Activated B cell treated with CpG ODN at 0.5 μM for 24 hours (primary cell): ENCODE results near the gene CXCL5. TPM values are rescaled to one million over a fixed set of nuclear protein-coding genes. Genes with fewer than 3 reads are reported as not detected.

ENCODE experiments used
- ATAC-seq: fragments of 200-7000 bp; cut with Tn5 transposase; one replicate; pipeline ENCODE4 v1.10.0; 2021; ENCODE audit warnings: low read depth, mild to moderate bottlenecking, moderate library complexity
- CTCF ChIA-PET: fragments of 350-600 bp; sonication (Branson Sonifier 250); formaldehyde crosslinking; loops from one replicate; lab custom pipeline; 2021; ENCODE audit warnings: antibody characterized with exemption; lab: Charles Lee
- POLR2A ChIA-PET: fragments of 350-600 bp; sonication (Branson Sonifier 250); formaldehyde crosslinking; loops from one replicate; lab custom pipeline; 2021; ENCODE audit warnings: antibody characterized with exemption; lab: Charles Lee
- DNase-seq: peaks from one replicate; pipeline ENCODE4 v3.0.0; 2022
- H3K27ac Mint-ChIP-seq: one replicate; pipeline ENCODE4 v1.8.0; 2020; ENCODE audit warnings: mixed read lengths
- H3K27me3 Mint-ChIP-seq: one replicate; pipeline ENCODE4 v1.8.0; 2021; ENCODE audit warnings: mixed read lengths
- H3K36me3 Mint-ChIP-seq: one replicate; pipeline ENCODE4 v1.8.0; 2021; ENCODE audit warnings: low read depth, mixed read lengths
- H3K4me1 Mint-ChIP-seq: one replicate; pipeline ENCODE4 v1.8.0; 2021; ENCODE audit warnings: mixed read lengths
- H3K4me3 Mint-ChIP-seq: one replicate; pipeline ENCODE4 v1.8.0; 2020; ENCODE audit warnings: mild to moderate bottlenecking, mixed read lengths
- H3K9me3 Mint-ChIP-seq: one replicate; pipeline ENCODE4 v1.8.0; 2020; ENCODE audit warnings: mixed read lengths
- CTCF ChIP-seq: fragments of 200-600 bp; IDR thresholded peaks from one replicate; pipeline ENCODE4 v1.8.0; 2022; ENCODE audit warnings: antibody characterized with exemption, mild to moderate bottlenecking
- intact Hi-C: fragments of 100-400 bp; cut with micrococcal nuclease; formaldehyde crosslinking; loops from one replicate; pipeline ENCODE4 v1.15.1; 2024
- total RNA-seq: library from RNA; stranded (reverse); gene quantifications from 2 replicates; pipeline ENCODE4 v1.2.3, GENCODE V29; 2022

CXCL5 gene
- total RNA-seq, 1 donor from 2014 or later: not detected

GRCh38 chr4:74042681-74043080 lies 44.2 kb upstream of the CXCL5 start:
- Mint-ChIP-seq H3K27me3 (peaks cover 32% of the 10 kb centered on the region), H3K4me1 (peaks cover 14% of the 10 kb centered on the region), H3K27ac (no peak overlapping the region), H3K36me3 (no peaks in the 10 kb centered on the region), H3K9me3 (peaks cover 9% of the 10 kb centered on the region), H3K4me3 (no peak overlapping the region)
- no peak for DNase-seq
- no peak for ATAC-seq
- CTCF ChIA-PET: no interaction called here
- intact Hi-C loops: no loop called here
- POLR2A ChIA-PET: no interaction called here
- TF ChIP-seq CTCF: no peak

- POLR2A ChIA-PET: no interaction called here
- no peak for TF ChIP-seq CTCF
- H3K27ac Mint-ChIP-seq: no peak overlapping the region
- H3K4me3 Mint-ChIP-seq: no peak overlapping the region
- no peaks in the 10 kb centered on the region for H3K9me3 Mint-ChIP-seq
- H3K27me3 Mint-ChIP-seq: peaks cover 40% of the 10 kb centered on the region
- CTCF ChIA-PET: no interaction called here
- no peaks in the 10 kb centered on the region for H3K36me3 Mint-ChIP-seq
- ATAC-seq: no peak
- no peak for DNase-seq
- peaks cover 17% of the 10 kb centered on the region for H3K4me1 Mint-ChIP-seq
- intact Hi-C loops: no loop called here
These were observed 42.9 kb upstream of the CXCL5 start for GRCh38 chr4:74041418-74041817.

- H3K4me1 Mint-ChIP-seq: peaks cover 17% of the 10 kb centered on the region
- H3K4me3 Mint-ChIP-seq: peak overlapping the region; percentile 70
- H3K27ac Mint-ChIP-seq: no peak overlapping the region
- H3K9me3 Mint-ChIP-seq: no peaks in the 10 kb centered on the region
- ATAC-seq (no peak), DNase-seq (no peak)
- ChIA-PET CTCF (no interaction called here), POLR2A (no interaction called here)
- H3K27me3 Mint-ChIP-seq: peaks cover 39% of the 10 kb centered on the region
- no peaks in the 10 kb centered on the region for H3K36me3 Mint-ChIP-seq
- intact Hi-C loops: no loop called here
- TF ChIP-seq CTCF: no peak
These were observed 40.9 kb upstream of the CXCL5 start for GRCh38 chr4:74039315-74039763.

GRCh38 chr4:74038425-74039314 lies 40.2 kb upstream of the CXCL5 start, which contains the start of gene CXCL3:
TSS of gene CXCL3 (minus strand) at chr4:74038689. CDS start at chr4:74038611, 78 bp downstream.
- ChIA-PET CTCF (no interaction called here), POLR2A (no interaction called here)
- H3K27ac Mint-ChIP-seq: no peak within 1 kb of the TSS
- peaks cover 39% of the 10 kb centered on the region for H3K27me3 Mint-ChIP-seq
- peaks cover 17% of the 10 kb centered on the region for H3K4me1 Mint-ChIP-seq
- no peaks in the 10 kb centered on the region for H3K9me3 Mint-ChIP-seq
- TF ChIP-seq CTCF: no peak
- DNase-seq: peak; percentile 16
- H3K4me3 Mint-ChIP-seq: peak within 1 kb of the TSS; percentile 75
- intact Hi-C loops: no loop called here
- no peak for ATAC-seq
- H3K36me3 Mint-ChIP-seq: no peaks in the 10 kb centered on the region

GRCh38 chr4:74038086-74038424 lies 39.6 kb upstream of the CXCL5 start:
- DNase-seq: no peak
- no peak for TF ChIP-seq CTCF
- ChIA-PET POLR2A (no interaction called here), CTCF (no interaction called here)
- intact Hi-C loops: no loop called here
- H3K4me1 Mint-ChIP-seq: peaks cover 17% of the 10 kb centered on the region
- H3K36me3 Mint-ChIP-seq: no peaks in the 10 kb centered on the region
- H3K27ac Mint-ChIP-seq: no peak overlapping the region
- no peaks in the 10 kb centered on the region for H3K9me3 Mint-ChIP-seq
- peak overlapping the region; percentile 75 for H3K4me3 Mint-ChIP-seq
- no peak for ATAC-seq
- H3K27me3 Mint-ChIP-seq: peaks cover 40% of the 10 kb centered on the region
